ENCODE measurements around the gene PCK1. TPM values are rescaled to one million over a fixed set of nuclear protein-coding genes. Genes with fewer than 3 reads are reported as not detected.

PCK1 gene
- total and polyA plus RNA-seq, 7 experiments from 2014 or later, result not detected

- Mint-ChIP-seq H3K36me3 (no peaks in the 10 kb centered on the region), H3K4me1 (peaks cover 0 to 5% (median 0%) of the 10 kb centered on the region in 7 donors), H3K27me3 (peaks cover 24 to 48% (median 40%) of the 10 kb centered on the region in 5 donors), H3K4me3 (no peak overlapping the region), H3K27ac (no peak overlapping the region), H3K9me3 (peaks cover 0 to 13% (median 3%) of the 10 kb centered on the region in 11 donors)
- Histone ChIP-seq H3K4me3 (ENCODE audit: low read length) (no peak overlapping the region), H3K9me3 (ENCODE audit: control insufficient read depth in 2 of 3, low read length in 3 of 3) (peaks cover 0 to 9% (median 0%) of the 10 kb centered on the region in 3 experiments), H3K36me3 (ENCODE audit: control insufficient read depth in 2 of 3, insufficient read depth in 3 of 3, low read length in 3 of 3) (no peaks in the 10 kb centered on the region), H3K27ac (ENCODE audit: low read depth, low read length) (no peak overlapping the region), H3K27me3 (ENCODE audit: control insufficient read depth in 2 of 2, insufficient read depth in 2 of 2, low read length in 2 of 2) (no peaks in the 10 kb centered on the region), H3K4me1 (ENCODE audit: control insufficient read depth in 2 of 2, insufficient read depth in 2 of 2, low read length in 2 of 2) (no peaks in the 10 kb centered on the region)
- ATAC-seq (no peak), DNase-seq (no peak)
- CTCF ChIA-PET, result interaction anchor here (3.3 kb wide), 1 partner anchor 10 kb away, joined by 13 read pairs; no protein-coding TSS in a partner anchor
- POLR2A ChIA-PET, result no interaction called here
- intact Hi-C loops (cut with micrococcal nuclease), result no loop called here
These were observed 25.5 kb downstream of the PCK1 start for GRCh38 chr20:57586370-57586793.

- H3K27ac ChIP-seq (ENCODE audit: low read depth, low read length), result no peak overlapping the region
- peaks cover 0 to 9% (median 0%) of the 10 kb centered on the region in 3 experiments for H3K9me3 ChIP-seq (ENCODE audit: control insufficient read depth in 2 of 3, low read length in 3 of 3)
- Mint-ChIP-seq H3K9me3 (peaks cover 0 to 13% (median 3%) of the 10 kb centered on the region in 11 donors), H3K36me3 (no peaks in the 10 kb centered on the region), H3K27ac (no peak overlapping the region), H3K4me3 (no peak overlapping the region), H3K4me1 (peaks cover 0 to 5% (median 0%) of the 10 kb centered on the region in 7 donors), H3K27me3 (peaks cover 21 to 44% (median 35%) of the 10 kb centered on the region in 5 donors)
- H3K4me3 ChIP-seq (ENCODE audit: low read length), result no peak overlapping the region
- no peak for DNase-seq
- intact Hi-C loops (cut with micrococcal nuclease), result no loop called here
- no peak for ATAC-seq
- H3K27me3 ChIP-seq (ENCODE audit: control insufficient read depth in 2 of 2, insufficient read depth in 2 of 2, low read length in 2 of 2), result no peaks in the 10 kb centered on the region
- POLR2A ChIA-PET, result no interaction called here
- CTCF ChIA-PET, result interaction anchor here (1.5 kb wide), 1 partner anchor 9 kb away, joined by 7 read pairs; no protein-coding TSS in a partner anchor
- H3K36me3 ChIP-seq (ENCODE audit: control insufficient read depth in 2 of 3, insufficient read depth in 3 of 3, low read length in 3 of 3), result no peaks in the 10 kb centered on the region
- no peaks in the 10 kb centered on the region for H3K4me1 ChIP-seq (ENCODE audit: control insufficient read depth in 2 of 2, insufficient read depth in 2 of 2, low read length in 2 of 2)
These were observed 26.0 kb downstream of the PCK1 start for GRCh38 chr20:57586943-57587277.

- Histone ChIP-seq H3K4me1 (ENCODE audit: control insufficient read depth in 2 of 2, insufficient read depth in 2 of 2, low read length in 2 of 2) (no peaks in the 10 kb centered on the region), H3K9me3 (ENCODE audit: control insufficient read depth in 2 of 3, low read length in 3 of 3) (peaks cover 0 to 9% (median 0%) of the 10 kb centered on the region in 3 experiments), H3K27ac (ENCODE audit: low read depth, low read length) (no peak overlapping the region), H3K4me3 (ENCODE audit: low read length) (no peak overlapping the region), H3K36me3 (ENCODE audit: control insufficient read depth in 2 of 3, insufficient read depth in 3 of 3, low read length in 3 of 3) (no peaks in the 10 kb centered on the region), H3K27me3 (ENCODE audit: control insufficient read depth in 2 of 2, insufficient read depth in 2 of 2, low read length in 2 of 2) (no peaks in the 10 kb centered on the region)
- Mint-ChIP-seq H3K4me3 (no peak overlapping the region), H3K27me3 (peaks cover 17 to 39% (median 30%) of the 10 kb centered on the region in 5 donors), H3K9me3 (peaks cover 0 to 13% (median 3%) of the 10 kb centered on the region in 11 donors), H3K36me3 (no peaks in the 10 kb centered on the region), H3K27ac (no peak overlapping the region), H3K4me1 (peaks cover 0 to 5% (median 0%) of the 10 kb centered on the region in 7 donors)
- CTCF ChIA-PET, result interaction anchor here (0.6 to 1.5 kb wide), 2 partner anchors 9 to 613 kb away, joined by 3 to 7 read pairs; no protein-coding TSS in a partner anchor
- POLR2A ChIA-PET, result interaction anchor here (0.7 kb wide), 1 partner anchor 415 kb away, joined by 4 read pairs; no protein-coding TSS in a partner anchor
- intact Hi-C loops (cut with micrococcal nuclease), result no loop called here
- no peak for DNase-seq
- ATAC-seq, result no peak
These were observed 26.5 kb downstream of the PCK1 start for GRCh38 chr20:57587278-57587988.

GRCh38 chr20:57587989-57588377 is 27.1 kb downstream of the PCK1 start:
- ATAC-seq (no peak), DNase-seq (no peak)
- no peaks in the 10 kb centered on the region for H3K27me3 ChIP-seq (ENCODE audit: control insufficient read depth in 2 of 2, insufficient read depth in 2 of 2, low read length in 2 of 2)
- H3K4me3 Mint-ChIP-seq, result no peak overlapping the region
- peaks cover 13 to 33% (median 24%) of the 10 kb centered on the region in 5 donors for H3K27me3 Mint-ChIP-seq
- peaks cover 0 to 9% (median 0%) of the 10 kb centered on the region in 3 experiments for H3K9me3 ChIP-seq (ENCODE audit: control insufficient read depth in 2 of 3, low read length in 3 of 3)
- H3K36me3 Mint-ChIP-seq, result no peaks in the 10 kb centered on the region
- H3K36me3 ChIP-seq (ENCODE audit: control insufficient read depth in 2 of 3, insufficient read depth in 3 of 3, low read length in 3 of 3), result no peaks in the 10 kb centered on the region
- H3K4me3 ChIP-seq (ENCODE audit: low read length), result no peak overlapping the region
- H3K4me1 ChIP-seq (ENCODE audit: control insufficient read depth in 2 of 2, insufficient read depth in 2 of 2, low read length in 2 of 2), result no peaks in the 10 kb centered on the region
- ChIA-PET POLR2A (interaction anchor here (0.7 kb wide), 1 partner anchor 414 kb away, joined by 4 read pairs; no protein-coding TSS in a partner anchor), CTCF (interaction anchor here (0.6 to 1.5 kb wide), 2 partner anchors 8 to 612 kb away, joined by 3 to 7 read pairs; no protein-coding TSS in a partner anchor)
- H3K9me3 Mint-ChIP-seq, result peaks cover 0 to 13% (median 3%) of the 10 kb centered on the region in 11 donors
- H3K27ac Mint-ChIP-seq, result no peak overlapping the region
- intact Hi-C loops (cut with micrococcal nuclease), result no loop called here
- H3K27ac ChIP-seq (ENCODE audit: low read depth, low read length), result no peak overlapping the region
- peaks cover 0 to 5% (median 0%) of the 10 kb centered on the region in 7 donors for H3K4me1 Mint-ChIP-seq

- H3K27me3 ChIP-seq (ENCODE audit: control insufficient read depth in 2 of 2, insufficient read depth in 2 of 2, low read length in 2 of 2), result no peaks in the 10 kb centered on the region
- no peaks in the 10 kb centered on the region for H3K36me3 ChIP-seq (ENCODE audit: control insufficient read depth in 2 of 3, insufficient read depth in 3 of 3, low read length in 3 of 3)
- no peak overlapping the region for H3K27ac ChIP-seq (ENCODE audit: low read depth, low read length)
- peaks cover 0 to 6% (median 0%) of the 10 kb centered on the region in 7 donors for H3K4me1 Mint-ChIP-seq
- no peak overlapping the region for H3K4me3 Mint-ChIP-seq
- ChIA-PET CTCF (interaction anchor here (1.1 kb wide), 1 partner anchor 640 kb away, joined by 5 read pairs; the partner anchor contains the start of gene ANKRD60), POLR2A (no interaction called here)
- peaks cover 0 to 9% (median 0%) of the 10 kb centered on the region in 3 experiments for H3K9me3 ChIP-seq (ENCODE audit: control insufficient read depth in 2 of 3, low read length in 3 of 3)
- no peak for ATAC-seq
- no peaks in the 10 kb centered on the region for H3K4me1 ChIP-seq (ENCODE audit: control insufficient read depth in 2 of 2, insufficient read depth in 2 of 2, low read length in 2 of 2)
- H3K36me3 Mint-ChIP-seq, result no peaks in the 10 kb centered on the region
- peaks cover 9 to 27% (median 18%) of the 10 kb centered on the region in 5 donors for H3K27me3 Mint-ChIP-seq
- no peak overlapping the region for H3K27ac Mint-ChIP-seq
- H3K9me3 Mint-ChIP-seq, result peaks cover 0 to 13% (median 3%) of the 10 kb centered on the region in 11 donors
- no peak overlapping the region for H3K4me3 ChIP-seq (ENCODE audit: low read length)
- intact Hi-C loops (cut with micrococcal nuclease), result no loop called here
- DNase-seq, result no peak
These were observed 27.7 kb downstream of the PCK1 start for GRCh38 chr20:57588596-57588995.

- H3K9me3 Mint-ChIP-seq, result peaks cover 0 to 13% (median 3%) of the 10 kb centered on the region in 11 donors
- H3K36me3 Mint-ChIP-seq, result no peaks in the 10 kb centered on the region
- Histone ChIP-seq H3K36me3 (ENCODE audit: control insufficient read depth in 2 of 3, insufficient read depth in 3 of 3, low read length in 3 of 3) (no peaks in the 10 kb centered on the region), H3K4me3 (ENCODE audit: low read length) (no peak overlapping the region), H3K9me3 (ENCODE audit: control insufficient read depth in 2 of 3, low read length in 3 of 3) (peaks cover 0 to 9% (median 0%) of the 10 kb centered on the region in 3 experiments), H3K27me3 (ENCODE audit: control insufficient read depth in 2 of 2, insufficient read depth in 2 of 2, low read length in 2 of 2) (no peaks in the 10 kb centered on the region), H3K27ac (ENCODE audit: low read depth, low read length) (no peak overlapping the region), H3K4me1 (ENCODE audit: control insufficient read depth in 2 of 2, insufficient read depth in 2 of 2, low read length in 2 of 2) (no peaks in the 10 kb centered on the region)
- ChIA-PET POLR2A (no interaction called here), CTCF (interaction anchor here (1.1 kb wide), 1 partner anchor 639 kb away, joined by 5 read pairs; the partner anchor contains the start of gene ANKRD60)
- peaks cover 0 to 7% (median under 1%) of the 10 kb centered on the region in 7 donors for H3K4me1 Mint-ChIP-seq
- intact Hi-C loops (cut with micrococcal nuclease), result no loop called here
- H3K27ac Mint-ChIP-seq, result no peak overlapping the region
- DNase-seq (no peak), ATAC-seq (no peak)
- H3K4me3 Mint-ChIP-seq, result no peak overlapping the region
- peaks cover 6 to 21% (median 15%) of the 10 kb centered on the region in 5 donors for H3K27me3 Mint-ChIP-seq
These were observed 28.3 kb downstream of the PCK1 start for GRCh38 chr20:57589123-57589727.

All from naive thymus-derived CD4-positive, alpha-beta T cell (primary cell).